IMR-90 (cell line): ENCODE results near the gene IFNA13. TPM values are rescaled to one million over a fixed set of nuclear protein-coding genes. Genes with fewer than 3 reads are reported as not detected.

ENCODE experiments used
- ATAC-seq: fragments of 200-7000 bp; cut with Tn5 transposase; 2 replicates; pipeline ENCODE4 v1.9.1; 2020; ENCODE audit warnings: low read depth, mild to moderate bottlenecking, moderate library complexity
- BruUV-seq: library from RNA; stranded (reverse); fragments of 400-500 nt; replicated peaks from 2 replicates; lab custom pipeline; 2021; lab: Mats Ljungman, UMichigan
- CTCF ChIA-PET: fragments of 300-600 bp; formaldehyde crosslinking; extraction: SDS; loops from one replicate; lab custom pipeline; 2021; ENCODE audit warnings: antibody characterized with exemption; lab: Yijun Ruan, JAX
- POLR2A ChIA-PET: fragments of 300-600 bp; sonication (Branson Sonifier 250); formaldehyde crosslinking; loops from one replicate; lab custom pipeline; 2022; ENCODE audit warnings: antibody characterized with exemption; ENCODE audit not compliant: unreplicated experiment; lab: Charles Lee
- DNase-seq: peaks from one replicate; pipeline ENCODE4 v3.0.0; 2013
- H2AFZ ChIP-seq: replicated peaks from 2 replicates; pipeline ENCODE3; 2013; ENCODE audit warnings: low read length, mild to moderate bottlenecking; ENCODE audit not compliant: poor library complexity
- H2AK5ac ChIP-seq: 2 replicates; pipeline ENCODE4 v1.6.1; 2013; ENCODE audit warnings: low read depth, low read length, inconsistent platforms
- H2AK9ac ChIP-seq: replicated peaks from 2 replicates; pipeline ENCODE3; 2013; ENCODE audit warnings: mild to moderate bottlenecking, low read depth, low read length, moderate library complexity; ENCODE audit not compliant: poor library complexity
- H2BK120ac ChIP-seq: 2 replicates; pipeline ENCODE4 v1.6.1; 2013; ENCODE audit warnings: low read depth, low read length, inconsistent platforms
- H2BK15ac ChIP-seq: 3 replicates; pipeline ENCODE4 v1.6.1; 2013; ENCODE audit warnings: low read depth, low read length, inconsistent platforms
- H2BK20ac ChIP-seq: 2 replicates; pipeline ENCODE4 v1.6.1; 2013; ENCODE audit warnings: low read depth, mild to moderate bottlenecking, inconsistent platforms, low read length, moderate library complexity
- H2BK5ac ChIP-seq: 2 replicates; pipeline ENCODE4 v1.6.1; 2013; ENCODE audit warnings: mild to moderate bottlenecking, low read depth, low read length, inconsistent platforms; ENCODE audit not compliant: poor library complexity, severe bottlenecking
- H3K14ac ChIP-seq: replicated peaks from 2 replicates; pipeline ENCODE4 v1.6.1; 2013; ENCODE audit warnings: low read depth, low read length, inconsistent platforms
- H3K18ac ChIP-seq: 2 replicates; pipeline ENCODE4 v1.6.1; 2013; ENCODE audit warnings: low read depth, low read length, control low read depth
- H3K23ac ChIP-seq: 2 replicates; pipeline ENCODE4 v1.6.1; 2013; ENCODE audit warnings: low read depth, low read length, inconsistent platforms
- H3K27ac ChIP-seq: 2 replicates; pipeline ENCODE4 v1.5.1; 2013; ENCODE audit warnings: mild to moderate bottlenecking, control low read depth, low read length; ENCODE audit not compliant: insufficient read depth
- H3K27me3 ChIP-seq: 2 replicates; pipeline ENCODE4 v1.6.1; 2013; ENCODE audit warnings: low read length; ENCODE audit not compliant: control insufficient read depth, insufficient read depth
- H3K36me3 ChIP-seq: 2 replicates; pipeline ENCODE4 v1.6.1; 2013; ENCODE audit warnings: low read length, mixed read lengths; ENCODE audit not compliant: control insufficient read depth, insufficient read depth
- H3K4ac ChIP-seq: 2 replicates; pipeline ENCODE4 v1.6.1; 2013; ENCODE audit warnings: low read depth, low read length, inconsistent platforms
- H3K4me1 ChIP-seq: 2 replicates; pipeline ENCODE4 v1.6.1; 2013; ENCODE audit warnings: low read length, mixed read lengths; ENCODE audit not compliant: control insufficient read depth, insufficient read depth
- H3K4me2 ChIP-seq: 2 replicates; pipeline ENCODE4 v1.6.1; 2013; ENCODE audit warnings: low read depth, mild to moderate bottlenecking, control low read depth, low read length, moderate library complexity
- H3K4me3 ChIP-seq: 2 replicates; pipeline ENCODE4 v1.5.1; 2013; ENCODE audit warnings: low read depth, mild to moderate bottlenecking, control low read depth, low read length, moderate library complexity; ENCODE audit not compliant: insufficient read depth
- H3K56ac ChIP-seq: 2 replicates; pipeline ENCODE4 v1.6.1; 2013; ENCODE audit warnings: low read length, inconsistent platforms; ENCODE audit not compliant: insufficient read depth; ENCODE audit errors: extremely low read depth
- H3K79me1 ChIP-seq, 2 experiments: 2 replicates each; pipeline ENCODE4 v1.6.1; 2013; ENCODE audit warnings: low read length in 2 of 2, inconsistent platforms in 1 of 2, low read depth in 1 of 2
- H3K9ac ChIP-seq: 2 replicates; pipeline ENCODE4 v1.6.1; 2013; ENCODE audit warnings: low read depth, low read length, control low read depth
- H3K9me1 ChIP-seq: 2 replicates; pipeline ENCODE4 v1.6.1; 2013; ENCODE audit warnings: low read length, inconsistent platforms; ENCODE audit not compliant: insufficient read depth
- H3K9me3 ChIP-seq: 2 replicates; pipeline ENCODE4 v1.6.1; 2013; ENCODE audit warnings: low read length; ENCODE audit not compliant: control insufficient read depth, insufficient read depth
- H4K20me1 ChIP-seq: 2 replicates; pipeline ENCODE4 v1.6.1; 2013; ENCODE audit warnings: low read length, inconsistent platforms; ENCODE audit not compliant: insufficient read depth
- H4K5ac ChIP-seq: 2 replicates; pipeline ENCODE4 v1.6.1; 2013; ENCODE audit warnings: mild to moderate bottlenecking, low read depth, low read length, control low read depth
- H4K8ac ChIP-seq, 2 experiments: 2 replicates each; pipeline ENCODE4 v1.6.1; 2013; ENCODE audit warnings: low read depth in 2 of 2, low read length in 2 of 2, control low read depth in 1 of 2, inconsistent platforms in 1 of 2
- H4K91ac ChIP-seq: 2 replicates; pipeline ENCODE4 v1.6.1; 2013; ENCODE audit warnings: low read depth, low read length, inconsistent platforms; ENCODE audit not compliant: insufficient read depth
- BHLHE40 ChIP-seq: fragments of 150-350 bp; IDR thresholded peaks from 2 replicates; pipeline ENCODE4 v1.6.1; 2016; ENCODE audit warnings: mild to moderate bottlenecking, low read depth, low read length
- CEBPB ChIP-seq: IDR thresholded peaks from 2 replicates; pipeline ENCODE4 v1.6.1; 2012; ENCODE audit warnings: low read depth, low read length, improper control_type of control experiment
- ELK1 ChIP-seq: fragments of 150-350 bp; IDR thresholded peaks from 2 replicates; pipeline ENCODE4 v1.6.1; 2016; ENCODE audit warnings: low read depth, mild to moderate bottlenecking, low read length, moderate library complexity, borderline replicate concordance
- FOS ChIP-seq: fragments of 150-350 bp; IDR thresholded peaks from 2 replicates; pipeline ENCODE4 v1.6.1; 2016; ENCODE audit warnings: low read depth, low read length
- MAFK ChIP-seq: IDR thresholded peaks from 2 replicates; pipeline ENCODE4 v1.6.1; 2012; ENCODE audit warnings: low read depth, low read length, improper control_type of control experiment
- MAZ ChIP-seq: IDR thresholded peaks from 2 replicates; pipeline ENCODE4 v1.6.1; 2012; ENCODE audit warnings: low read depth, mild to moderate bottlenecking, low read length, improper control_type of control experiment, moderate library complexity, borderline replicate concordance
- MXI1 ChIP-seq: IDR thresholded peaks from 2 replicates; pipeline ENCODE4 v1.6.1; 2012; ENCODE audit warnings: low read depth, mild to moderate bottlenecking, low read length, moderate library complexity, borderline replicate concordance
- NFE2L2 ChIP-seq: fragments of 150-350 bp; IDR thresholded peaks from 2 replicates; pipeline ENCODE4 v1.6.1; 2016; ENCODE audit warnings: low read depth, mild to moderate bottlenecking, low read length
- POLR2A ChIP-seq: IDR thresholded peaks from 2 replicates; pipeline ENCODE4 v1.6.1; 2012; ENCODE audit warnings: mild to moderate bottlenecking, low read depth, low read length
- RAD21 ChIP-seq: IDR thresholded peaks from 2 replicates; pipeline ENCODE4 v1.6.1; 2012; ENCODE audit warnings: low read length, improper control_type of control experiment
- RCOR1 ChIP-seq: IDR thresholded peaks from 2 replicates; pipeline ENCODE4 v1.6.1; 2012; ENCODE audit warnings: mild to moderate bottlenecking, low read length, improper control_type of control experiment; ENCODE audit not compliant: insufficient replicate concordance
- SMC3 ChIP-seq: fragments of 150-350 bp; IDR thresholded peaks from 2 replicates; pipeline ENCODE4 v1.6.1; 2016; ENCODE audit warnings: low read depth, mild to moderate bottlenecking, antibody characterized with exemption, low read length, moderate library complexity
- USF2 ChIP-seq: fragments of 150-350 bp; IDR thresholded peaks from 2 replicates; pipeline ENCODE4 v1.6.1; 2017; ENCODE audit warnings: mild to moderate bottlenecking, antibody characterized with exemption, low read length, low read depth
- WGBS, 2 experiments: methylation state at CpG; one replicate each; pipeline versions ENCODE4 v1.1.5 to v1.1.7; 2013; ENCODE audit warnings: missing lambda C conversion rate in 2 of 2; ENCODE audit not compliant: insufficient read length in 1 of 2; ENCODE audit errors: extremely low coverage in 2 of 2; 5-methylcytosine and 5-hydroxymethylcytosine counted together
- dilution Hi-C: fragments of 300-500 bp; cut with HindIII; formaldehyde crosslinking; loops from one replicate; pipeline ENCODE4 v1.14.3; 2018; ENCODE audit warnings: low sequenced_read_pairs; ENCODE audit not compliant: unreplicated experiment
- in situ Hi-C: fragments of 300-500 bp; cut with MboI; formaldehyde crosslinking; loops from 3 replicates; pipeline ENCODE4 v1.14.3; 2019; ENCODE audit warnings: low sequenced_read_pairs, inconsistent platforms, mixed read lengths
- intact Hi-C: fragments of 100-400 bp; cut with micrococcal nuclease; formaldehyde crosslinking; loops from 2 replicates; pipeline ENCODE4 v1.10.0; 2022
- polyA plus RNA-seq, 3 experiments: library from polyadenylated mRNA; depleted of rRNA; stranded (reverse); fragments of >200 nt; gene quantifications; 2 replicates each; pipeline ENCODE4 v1.2.3, GENCODE V29; 2012; ENCODE audit warnings: low replicate concordance in 1 of 3
- total RNA-seq: library from RNA; depleted of rRNA; stranded (reverse); fragments of >200 nt; gene quantifications from 2 replicates; pipeline ENCODE4 v1.2.3, GENCODE V29; 2012
- TF ChIP-seq, protein P1 (sequence below): conservative IDR thresholded peaks from 2 replicates; pipeline ENCODE4 v1.5.1; 2012; ENCODE audit warnings: mild to moderate bottlenecking, low read depth, low read length, improper control_type of control experiment

The IFNA13 gene
- total and polyA plus RNA-seq, 2 of the 4 experiments (the other 2 are of a cell fraction), result not detected

DNA sequence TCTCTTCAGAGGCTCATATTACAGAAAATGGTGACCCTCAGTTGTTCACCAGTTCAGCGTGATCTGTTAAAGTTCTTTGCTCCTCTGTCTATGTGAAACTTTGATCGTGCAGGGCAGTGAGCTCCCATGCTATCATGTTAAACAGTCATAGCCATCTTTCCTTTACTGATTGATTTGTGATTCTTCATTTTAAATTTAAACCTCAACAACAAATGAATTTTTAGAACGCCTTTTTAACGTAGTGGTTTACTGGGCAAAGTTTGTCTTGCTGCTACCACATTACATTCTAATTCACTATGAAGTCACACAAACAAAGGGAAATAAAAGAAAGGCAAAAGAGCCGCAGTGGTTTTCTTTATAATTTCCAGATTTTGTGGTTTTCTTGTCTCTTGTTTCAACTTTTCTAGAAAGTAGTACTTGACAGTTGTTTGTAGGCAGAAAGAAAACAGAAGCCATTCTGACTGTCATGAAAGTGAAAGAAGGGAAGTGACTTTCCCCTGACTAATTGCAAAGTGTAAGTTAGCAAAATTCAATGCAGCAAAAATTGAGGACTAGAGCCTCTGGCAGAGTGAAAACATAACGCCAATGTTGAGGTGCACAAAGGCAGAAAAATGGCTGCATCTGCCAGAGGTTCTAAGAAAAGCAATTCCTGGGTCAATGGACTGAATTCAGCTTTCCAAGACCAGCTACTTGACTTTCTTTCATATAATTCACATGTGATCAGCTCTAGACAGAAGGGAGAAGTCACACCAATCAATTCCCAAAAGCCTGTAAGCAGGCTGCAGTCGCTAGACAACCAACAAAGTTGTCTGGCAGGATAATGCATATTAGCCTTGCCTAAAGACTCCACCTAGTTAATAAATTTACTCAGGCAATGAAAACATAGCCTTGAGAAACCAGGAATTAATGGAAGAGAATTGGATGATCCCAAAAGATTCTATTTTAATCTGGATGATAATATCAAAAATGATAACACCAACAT, 10.1 kb downstream of the IFNA13 start:
- H4K91ac ChIP-seq, result no peak overlapping the region
- no peaks in the 10 kb centered on the region for H4K20me1 ChIP-seq
- in situ Hi-C loops (no loop called here), dilution Hi-C loops (no loop called here), intact Hi-C loops (no loop called here)
- H3K4me1 ChIP-seq, result no peaks in the 10 kb centered on the region
- H3K4ac ChIP-seq, result no peak overlapping the region
- no peak overlapping the region for H3K23ac ChIP-seq
- CTCF ChIA-PET, result no interaction called here
- H2BK120ac ChIP-seq, result no peak overlapping the region
- H3K27me3 ChIP-seq, result peaks cover 6% of the 10 kb centered on the region
- no peaks in the 10 kb centered on the region for H3K79me1 ChIP-seq
- ATAC-seq (no peak), DNase-seq (no peak)
- H3K56ac ChIP-seq, result no peak overlapping the region
- H3K27ac ChIP-seq, result no peak overlapping the region
- WGBS, 2 experiments, result 80% methylated on average over 1 of the region's 7 CpGs; no CpG with 5 or more reads in 1 of the 2 experiments
- POLR2A ChIA-PET, result no interaction called here
- H3K9ac ChIP-seq, result no peak overlapping the region
- H2BK20ac ChIP-seq, result no peak overlapping the region
- H2BK15ac ChIP-seq, result no peak overlapping the region
- H4K8ac ChIP-seq, result no peak overlapping the region
- H3K18ac ChIP-seq, result no peak overlapping the region
- no peak overlapping the region for H2AFZ ChIP-seq
- H3K9me3 ChIP-seq, result no peaks in the 10 kb centered on the region
- H4K5ac ChIP-seq, result no peak overlapping the region
- H2BK5ac ChIP-seq, result no peak overlapping the region
- H2AK5ac ChIP-seq, result no peak overlapping the region
- no peaks in the 10 kb centered on the region for H3K9me1 ChIP-seq
- H3K4me3 ChIP-seq, result no peak overlapping the region
- no TSS peak for BruUV-seq
- H3K4me2 ChIP-seq, result peak overlapping the region; percentile 35; the same call in 1 of the 2 replicates
- no peaks in the 10 kb centered on the region for H3K36me3 ChIP-seq
- no peak overlapping the region for H3K14ac ChIP-seq
- no peak overlapping the region for H2AK9ac ChIP-seq
- no peak for TF ChIP-seq FOS
- no peak for TF ChIP-seq NFE2L2
- no peak for TF ChIP-seq MXI1
- no peak for TF ChIP-seq MAFK
- no peak for TF ChIP-seq USF2
- no peak for TF ChIP-seq ELK1
- TF ChIP-seq MAZ, result no peak
- no peak for TF ChIP-seq SMC3
- TF ChIP-seq, protein P1, sequence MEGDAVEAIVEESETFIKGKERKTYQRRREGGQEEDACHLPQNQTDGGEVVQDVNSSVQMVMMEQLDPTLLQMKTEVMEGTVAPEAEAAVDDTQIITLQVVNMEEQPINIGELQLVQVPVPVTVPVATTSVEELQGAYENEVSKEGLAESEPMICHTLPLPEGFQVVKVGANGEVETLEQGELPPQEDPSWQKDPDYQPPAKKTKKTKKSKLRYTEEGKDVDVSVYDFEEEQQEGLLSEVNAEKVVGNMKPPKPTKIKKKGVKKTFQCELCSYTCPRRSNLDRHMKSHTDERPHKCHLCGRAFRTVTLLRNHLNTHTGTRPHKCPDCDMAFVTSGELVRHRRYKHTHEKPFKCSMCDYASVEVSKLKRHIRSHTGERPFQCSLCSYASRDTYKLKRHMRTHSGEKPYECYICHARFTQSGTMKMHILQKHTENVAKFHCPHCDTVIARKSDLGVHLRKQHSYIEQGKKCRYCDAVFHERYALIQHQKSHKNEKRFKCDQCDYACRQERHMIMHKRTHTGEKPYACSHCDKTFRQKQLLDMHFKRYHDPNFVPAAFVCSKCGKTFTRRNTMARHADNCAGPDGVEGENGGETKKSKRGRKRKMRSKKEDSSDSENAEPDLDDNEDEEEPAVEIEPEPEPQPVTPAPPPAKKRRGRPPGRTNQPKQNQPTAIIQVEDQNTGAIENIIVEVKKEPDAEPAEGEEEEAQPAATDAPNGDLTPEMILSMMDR, result no peak
- no peak for TF ChIP-seq BHLHE40
- TF ChIP-seq CEBPB, result no peak
- no peak for TF ChIP-seq POLR2A
- no peak for TF ChIP-seq RAD21
- no peak for TF ChIP-seq RCOR1
